ENCODE results near the gene SENP2.
"Not testable (repeated sequence)": the region's sequence is repeated elsewhere in the genome, so short reads cannot be mapped to it uniquely, and the experiment has no call there.

SENP2 gene

DNA sequence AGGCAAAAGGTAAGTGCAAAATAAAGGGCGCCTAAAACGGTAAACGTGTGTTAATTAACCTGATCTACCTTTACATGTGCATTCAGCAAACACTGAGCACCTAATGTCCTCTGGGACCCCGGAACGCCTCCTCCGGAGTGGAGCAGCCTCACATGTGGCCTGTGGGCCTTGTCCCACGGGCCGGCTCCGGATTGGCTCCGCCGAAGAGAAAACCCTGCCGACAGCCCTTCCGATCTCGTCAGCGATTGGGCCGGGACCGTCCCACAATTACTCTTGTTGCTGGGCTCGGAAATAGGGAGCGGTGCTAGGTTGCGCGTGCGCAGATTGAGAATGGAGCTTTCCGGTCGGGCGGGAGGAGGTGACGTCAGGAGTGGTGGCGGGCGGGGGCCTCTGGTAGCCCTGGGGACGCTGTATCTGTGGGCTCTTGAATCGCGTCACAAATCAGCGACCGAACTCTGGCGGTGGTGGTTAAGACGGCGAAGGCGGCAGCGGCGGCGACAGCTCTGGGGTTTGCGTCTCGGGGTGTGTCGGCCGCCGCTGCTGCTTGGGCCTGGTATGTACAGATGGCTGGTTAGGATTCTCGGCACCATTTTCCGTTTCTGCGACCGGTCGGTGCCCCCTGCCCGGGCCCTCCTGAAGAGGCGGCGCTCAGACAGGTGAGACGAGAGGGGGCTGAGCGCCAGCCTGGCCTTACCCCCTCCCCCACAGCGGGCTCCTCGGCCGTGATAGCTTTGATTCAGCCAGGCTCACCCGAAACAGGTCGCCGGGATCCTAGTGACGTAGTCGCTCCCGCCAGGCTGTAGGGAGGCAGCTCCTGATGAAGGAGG is at the start of gene SENP2:
SENP2 (plus strand) TSS at position 437 of the 827 bp plus-strand sequence; CDS start at position 556, 119 bp downstream.
- Mint-ChIP-seq H3K36me3 (ENCODE audit: low read depth) (peaks cover 7% of the 10 kb centered on the region), H3K27ac (peak within 1 kb of the TSS; percentile 89), H3K4me1 (ENCODE audit: low read depth) (peaks cover 21% of the 10 kb centered on the region), H3K9me3 (no peaks in the 10 kb centered on the region), H3K27me3 (ENCODE audit: low read depth) (no peaks in the 10 kb centered on the region), H3K4me3 (peak within 1 kb of the TSS; percentile 82)

DNA sequence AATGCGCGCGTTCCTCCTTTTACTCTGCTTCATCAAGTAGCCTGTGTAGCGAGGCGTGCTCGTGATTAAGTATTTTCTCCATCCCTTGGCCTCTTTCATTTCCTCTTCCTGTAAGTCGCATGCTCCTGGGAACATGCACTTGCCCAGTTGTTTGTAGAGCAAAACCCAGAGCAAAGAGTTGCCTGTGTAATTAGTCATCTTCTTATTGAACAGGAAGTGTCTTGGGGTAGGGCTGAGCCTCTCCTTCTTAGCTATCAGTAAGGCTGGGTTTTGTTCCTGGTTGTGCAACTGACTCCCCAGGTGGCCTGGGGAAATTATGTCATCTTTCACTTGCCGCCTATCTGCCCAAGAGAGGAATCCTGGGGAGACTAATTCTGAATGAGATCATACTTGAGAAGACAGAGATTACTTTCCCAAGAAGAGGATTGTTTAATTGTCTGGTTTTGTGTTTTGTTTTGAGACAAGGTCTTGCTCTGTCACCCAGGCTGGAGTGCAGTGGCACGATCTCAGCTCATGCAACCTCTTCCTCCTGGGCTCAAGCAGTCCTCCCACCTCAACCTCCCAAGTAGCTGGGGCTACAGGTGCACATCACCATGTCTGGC is 48.6 kb upstream of the SENP2 start:
- Mint-ChIP-seq H3K27ac (peak overlapping the region; percentile 84), H3K9me3 (peaks cover 3% of the 10 kb centered on the region), H3K4me1 (ENCODE audit: low read depth) (peaks cover 9% of the 10 kb centered on the region), H3K4me3 (peak overlapping the region; percentile 41), H3K27me3 (ENCODE audit: low read depth) (no peaks in the 10 kb centered on the region), H3K36me3 (ENCODE audit: low read depth) (peaks cover 1% of the 10 kb centered on the region)

DNA sequence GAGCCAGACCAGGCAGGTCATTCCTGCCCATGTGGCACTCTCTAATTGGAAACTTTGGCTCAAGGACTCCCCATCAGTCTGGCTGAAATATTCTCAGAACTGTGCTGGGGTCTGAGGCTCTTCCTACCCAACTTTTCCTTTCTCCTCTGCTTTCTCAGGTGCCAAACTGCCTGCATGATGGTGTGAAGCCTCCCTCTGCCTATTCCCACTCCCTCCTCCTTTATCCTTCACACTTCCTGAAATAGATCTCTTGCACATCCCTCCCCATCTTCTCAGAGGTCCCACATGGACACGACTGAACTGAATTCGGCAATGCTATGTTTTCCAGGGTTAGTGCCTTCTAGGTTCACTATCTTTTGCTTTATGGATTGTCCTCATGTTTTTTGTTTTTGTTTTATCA is 46.2 kb upstream of the SENP2 start:
- Mint-ChIP-seq H3K36me3 (ENCODE audit: low read depth) (peaks cover 1% of the 10 kb centered on the region), H3K4me3 (no peak overlapping the region), H3K27ac (no peak overlapping the region), H3K9me3 (peaks cover 3% of the 10 kb centered on the region), H3K4me1 (ENCODE audit: low read depth) (peaks cover 9% of the 10 kb centered on the region), H3K27me3 (ENCODE audit: low read depth) (no peaks in the 10 kb centered on the region)

GRCh38 chr3:185540695-185541094 is 45.4 kb upstream of the SENP2 start:
- peaks cover 9% of the 10 kb centered on the region for H3K4me1 Mint-ChIP-seq (ENCODE audit: low read depth)
- no peak overlapping the region for H3K4me3 Mint-ChIP-seq
- peaks cover 1% of the 10 kb centered on the region for H3K36me3 Mint-ChIP-seq (ENCODE audit: low read depth)
- H3K9me3 Mint-ChIP-seq: peaks cover 3% of the 10 kb centered on the region
- H3K27ac Mint-ChIP-seq: no peak overlapping the region
- no peaks in the 10 kb centered on the region for H3K27me3 Mint-ChIP-seq (ENCODE audit: low read depth)

- Mint-ChIP-seq H3K9me3 (no peaks in the 10 kb centered on the region), H3K4me3 (no peak overlapping the region), H3K4me1 (ENCODE audit: low read depth) (peaks cover 6% of the 10 kb centered on the region), H3K27me3 (ENCODE audit: low read depth) (no peaks in the 10 kb centered on the region), H3K27ac (no peak overlapping the region), H3K36me3 (ENCODE audit: low read depth) (no peaks in the 10 kb centered on the region)
Measured at GRCh38 chr3:185549122-185549521, 37.0 kb upstream of the SENP2 start.

GRCh38 chr3:185549651-185550111 is 36.4 kb upstream of the SENP2 start:
- H3K36me3 Mint-ChIP-seq (ENCODE audit: low read depth): no peaks in the 10 kb centered on the region
- no peaks in the 10 kb centered on the region for H3K9me3 Mint-ChIP-seq
- H3K27me3 Mint-ChIP-seq (ENCODE audit: low read depth): no peaks in the 10 kb centered on the region
- no peak overlapping the region for H3K27ac Mint-ChIP-seq
- H3K4me3 Mint-ChIP-seq: no peak overlapping the region
- peaks cover 6% of the 10 kb centered on the region for H3K4me1 Mint-ChIP-seq (ENCODE audit: low read depth)

DNA sequence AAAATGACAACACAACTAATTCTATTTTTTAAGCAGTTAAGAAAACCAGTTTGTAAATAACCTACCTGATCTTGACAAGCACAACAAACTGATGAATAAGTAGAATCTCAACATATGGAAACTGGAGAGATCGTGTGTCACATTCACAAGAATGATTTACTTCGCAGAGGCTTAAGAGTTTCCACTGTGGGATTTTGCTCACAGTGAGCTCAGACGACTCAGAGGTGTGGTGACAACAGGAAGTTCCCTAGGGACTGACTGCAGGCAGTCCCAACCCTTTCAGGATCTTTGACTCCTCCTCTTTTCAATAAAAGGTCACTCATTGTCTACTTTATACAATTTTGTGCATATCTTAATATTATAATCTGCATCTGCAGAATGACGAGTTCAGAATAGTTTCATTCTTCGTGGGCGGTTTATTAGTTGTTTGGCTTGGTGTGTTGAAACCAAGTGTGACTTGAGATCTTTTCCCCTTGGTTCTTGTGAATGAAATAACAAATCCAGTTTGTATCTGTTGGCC is 33.7 kb upstream of the SENP2 start, which contains the start of gene LIPH:
LIPH (minus strand) TSS at position 231 of the 520 bp plus-strand sequence; CDS start at position 114, 117 bp downstream.
- H3K27ac Mint-ChIP-seq: no peak within 1 kb of the TSS
- no peak within 1 kb of the TSS for H3K4me3 Mint-ChIP-seq
- no peaks in the 10 kb centered on the region for H3K9me3 Mint-ChIP-seq

GRCh38 chr3:185555101-185555501 is 31.0 kb upstream of the SENP2 start:
- H3K4me3 Mint-ChIP-seq: no peak overlapping the region

More for the DNA sequence above, 33.7 kb upstream of the SENP2 start, which contains the start of gene LIPH:
- Mint-ChIP-seq H3K27me3 (ENCODE audit: low read depth) (no peaks in the 10 kb centered on the region), H3K4me1 (ENCODE audit: low read depth) (peaks cover 6% of the 10 kb centered on the region), H3K36me3 (ENCODE audit: low read depth) (no peaks in the 10 kb centered on the region)

DNA sequence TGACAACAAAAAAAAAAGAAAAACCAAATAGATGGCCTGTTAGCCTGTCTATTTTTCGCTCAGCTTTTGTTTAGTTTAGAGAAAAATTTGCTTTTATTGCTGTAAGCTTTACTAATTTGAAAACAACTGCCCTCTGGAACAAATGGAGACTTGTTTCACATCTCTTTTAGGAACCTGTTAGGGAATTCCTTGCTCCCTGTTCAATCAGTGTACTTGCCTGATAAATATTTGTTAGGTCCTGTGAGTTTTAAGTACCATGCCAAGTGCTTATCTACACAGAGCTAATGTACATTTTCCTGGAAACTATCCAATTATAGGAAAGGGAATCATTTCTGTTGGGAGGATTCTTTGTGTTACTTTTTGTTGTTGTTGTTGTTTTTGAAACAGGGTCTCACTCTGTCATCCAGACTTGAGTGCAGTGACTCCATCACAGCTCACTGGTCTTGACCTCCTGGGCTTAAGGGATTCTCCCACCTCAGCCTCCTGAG is 30.2 kb upstream of the SENP2 start:
- H3K27me3 Mint-ChIP-seq (ENCODE audit: low read depth): no peaks in the 10 kb centered on the region
- no peaks in the 10 kb centered on the region for H3K36me3 Mint-ChIP-seq (ENCODE audit: low read depth)
- no peaks in the 10 kb centered on the region for H3K9me3 Mint-ChIP-seq
- H3K27ac Mint-ChIP-seq: no peak overlapping the region
- no peak overlapping the region for H3K4me3 Mint-ChIP-seq
- peaks cover 13% of the 10 kb centered on the region for H3K4me1 Mint-ChIP-seq (ENCODE audit: low read depth)

More at GRCh38 chr3:185555101-185555501, 31.0 kb upstream of the SENP2 start:
- no peak overlapping the region for H3K27ac Mint-ChIP-seq
- H3K9me3 Mint-ChIP-seq: no peaks in the 10 kb centered on the region
- H3K27me3 Mint-ChIP-seq (ENCODE audit: low read depth): no peaks in the 10 kb centered on the region
- H3K36me3 Mint-ChIP-seq (ENCODE audit: low read depth): no peaks in the 10 kb centered on the region
- peaks cover 13% of the 10 kb centered on the region for H3K4me1 Mint-ChIP-seq (ENCODE audit: low read depth)

GRCh38 chr3:185556640-185557039 is 29.5 kb upstream of the SENP2 start:
- not testable (repeated sequence) for H3K27me3 Mint-ChIP-seq (ENCODE audit: low read depth); H3K9me3 Mint-ChIP-seq; H3K4me3 Mint-ChIP-seq; H3K27ac Mint-ChIP-seq; H3K36me3 Mint-ChIP-seq (ENCODE audit: low read depth)
- H3K4me1 Mint-ChIP-seq (ENCODE audit: low read depth): peaks cover 13% of the 10 kb centered on the region

DNA sequence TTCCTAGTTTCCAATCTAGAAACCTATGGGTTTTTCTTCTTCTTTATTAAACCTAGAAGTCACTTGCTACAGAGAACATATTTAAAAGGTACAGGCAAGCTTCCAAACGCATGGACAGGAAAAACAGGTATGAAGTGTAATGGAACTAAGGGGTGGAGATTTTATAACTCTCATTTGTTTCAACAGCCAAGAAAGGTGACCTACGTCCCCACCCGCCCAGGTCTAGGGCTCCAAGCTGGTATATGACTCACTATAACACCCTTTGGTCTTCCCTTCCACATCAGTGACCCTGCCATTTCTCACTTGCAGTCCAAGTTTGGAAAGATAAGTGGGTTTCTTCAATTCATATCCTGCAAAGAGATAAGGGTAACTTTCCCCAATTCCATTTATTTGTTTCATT is 27.7 kb upstream of the SENP2 start:
- no peak overlapping the region for H3K27ac Mint-ChIP-seq
- H3K27me3 Mint-ChIP-seq (ENCODE audit: low read depth): no peaks in the 10 kb centered on the region
- no peak overlapping the region for H3K4me3 Mint-ChIP-seq
- no peaks in the 10 kb centered on the region for H3K9me3 Mint-ChIP-seq
- H3K4me1 Mint-ChIP-seq (ENCODE audit: low read depth): peaks cover 7% of the 10 kb centered on the region
- H3K36me3 Mint-ChIP-seq (ENCODE audit: low read depth): no peaks in the 10 kb centered on the region

- H3K27ac Mint-ChIP-seq: no peak overlapping the region
- no peaks in the 10 kb centered on the region for H3K36me3 Mint-ChIP-seq (ENCODE audit: low read depth)
- peaks cover 7% of the 10 kb centered on the region for H3K4me1 Mint-ChIP-seq (ENCODE audit: low read depth)
- H3K9me3 Mint-ChIP-seq: no peaks in the 10 kb centered on the region
- H3K27me3 Mint-ChIP-seq (ENCODE audit: low read depth): no peaks in the 10 kb centered on the region
- H3K4me3 Mint-ChIP-seq: no peak overlapping the region
Measured at GRCh38 chr3:185559706-185560090, 26.4 kb upstream of the SENP2 start.

GRCh38 chr3:185560676-185561075 is 25.4 kb upstream of the SENP2 start:
- H3K9me3 Mint-ChIP-seq: no peaks in the 10 kb centered on the region
- H3K27ac Mint-ChIP-seq: no peak overlapping the region
- no peaks in the 10 kb centered on the region for H3K36me3 Mint-ChIP-seq (ENCODE audit: low read depth)
- no peaks in the 10 kb centered on the region for H3K27me3 Mint-ChIP-seq (ENCODE audit: low read depth)
- H3K4me3 Mint-ChIP-seq: no peak overlapping the region
- peaks cover 7% of the 10 kb centered on the region for H3K4me1 Mint-ChIP-seq (ENCODE audit: low read depth)

DNA sequence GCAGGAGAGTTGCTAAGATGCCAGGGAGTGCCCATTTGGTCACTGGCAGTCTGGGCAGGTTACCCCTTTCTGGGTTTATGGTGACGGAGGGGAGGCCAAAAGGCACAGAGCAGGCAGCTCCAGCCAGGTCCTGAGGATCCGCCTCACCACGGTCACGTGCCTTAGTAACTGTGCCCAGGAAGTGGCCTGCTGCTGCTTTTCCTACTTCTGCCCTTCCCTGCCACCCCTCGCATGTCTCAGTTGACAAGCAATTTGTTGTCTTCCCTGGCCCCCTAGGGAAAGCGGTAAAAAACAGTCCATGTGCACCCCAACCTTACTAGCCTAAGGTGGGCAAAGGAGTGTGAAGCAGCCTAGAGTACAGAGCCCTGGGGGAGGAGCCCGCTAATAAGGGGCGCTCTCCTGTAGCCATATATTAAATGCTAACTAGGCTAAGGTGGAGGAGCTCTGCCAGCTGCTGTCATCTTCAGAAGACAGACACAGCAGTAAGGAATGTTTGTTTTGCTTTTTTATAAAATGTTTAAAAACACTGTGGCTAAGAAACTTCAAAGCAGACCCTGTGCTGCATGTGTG is 24.6 kb upstream of the SENP2 start:
- Mint-ChIP-seq H3K27ac (no peak overlapping the region), H3K4me3 (no peak overlapping the region)

More for the DNA sequence above, 24.6 kb upstream of the SENP2 start:
- peaks cover 7% of the 10 kb centered on the region for H3K4me1 Mint-ChIP-seq (ENCODE audit: low read depth)
- no peaks in the 10 kb centered on the region for H3K9me3 Mint-ChIP-seq
- H3K27me3 Mint-ChIP-seq (ENCODE audit: low read depth): no peaks in the 10 kb centered on the region
- H3K36me3 Mint-ChIP-seq (ENCODE audit: low read depth): no peaks in the 10 kb centered on the region

Measured in T-helper 1 cell treated with Interleukin-12 subunit alpha and Interleukin-12 subunit beta and Interleukin-4 antibody, amounts not matched to agents 30 μg/mL and 1 μg/mL, for 36 hours (primary cell).